HCT116 (cell line): ENCODE data around the gene PCBP3. TPM values are rescaled to one million over a fixed set of nuclear protein-coding genes. Genes with fewer than 3 reads are reported as not detected.

Experiments used
- ATAC-seq: fragments of 200-7000 bp; cut with Tn5 transposase; 2 replicates; pipeline ENCODE4 v1.9.1; 2020; ENCODE audit warnings: mild to moderate bottlenecking, moderate library complexity
- BruUV-seq: library from RNA; stranded (reverse); fragments of 400-500 nt; replicated peaks from 2 replicates; lab custom pipeline; 2021; lab: Mats Ljungman, UMichigan
- CTCF ChIA-PET: fragments of 300-600 bp; sonication (Branson Sonifier 250); formaldehyde crosslinking; loops from one replicate; lab custom pipeline; 2021; ENCODE audit warnings: antibody characterized with exemption; lab: Charles Lee
- POLR2A ChIA-PET: fragments of 300-600, 350-600 bp; sonication (Branson Sonifier 250); formaldehyde crosslinking; loops from one replicate; lab custom pipeline; 2021; ENCODE audit warnings: antibody characterized with exemption; lab: Charles Lee
- RAD21 ChIA-PET, 2 experiments: fragments of 300-600 bp; sonication (Branson Sonifier 250); formaldehyde crosslinking; loops; one replicate each; lab custom pipeline; 2023; ENCODE audit warnings: low total read pairs in 2 of 2; ENCODE audit not compliant: uncharacterized antibody in 2 of 2, unreplicated experiment in 2 of 2, low non-redundant PET in 1 of 2; lab: Charles Lee
- DNase-seq: peaks from one replicate; pipeline ENCODE4 v3.0.0-alpha.2; 2010; ENCODE audit warnings: low read depth, low spot score
- H2AFZ ChIP-seq: fragments of 200-600 bp; shearing (Covaris generic), sonication (generic); 2 replicates; pipeline ENCODE4 v1.6.1; 2017; ENCODE audit warnings: low read depth, mixed run types, mixed read lengths, antibody characterized with exemption, low read length; ENCODE audit not compliant: poor library complexity, severe bottlenecking
- H3K27ac ChIP-seq: 2 replicates; pipeline ENCODE4 v1.5.1; 2012; ENCODE audit warnings: low read depth, low read length
- H3K27me3 ChIP-seq: fragments of 200-600 bp; sonication (generic); 2 replicates; pipeline ENCODE4 v1.6.1; 2016; ENCODE audit warnings: mixed run types, low read length, mixed read lengths; ENCODE audit not compliant: insufficient read depth
- H3K36me3 ChIP-seq, 2 experiments: fragments of 200-500 bp in 1 of 2; fragments of 200-600 bp in 1 of 2; sonication (Bioruptor generic) in 1 of 2; sonication (generic) in 1 of 2; 2 replicates each; pipeline versions ENCODE4 v1.5.1 to v1.6.1; 2014 to 2016; ENCODE audit warnings: low read length in 2 of 2, inconsistent platforms in 1 of 2, mixed read lengths in 1 of 2, mixed run types in 1 of 2; ENCODE audit not compliant: insufficient read depth in 2 of 2, control insufficient read depth in 1 of 2
- H3K4me1 ChIP-seq, 2 experiments: fragments of 200-600 bp in 1 of 2; sonication (generic) in 1 of 2; 2 replicates each; pipeline versions ENCODE4 v1.5.1 to v1.6.1; 2012 to 2017; ENCODE audit warnings: low read length in 2 of 2, inconsistent platforms in 1 of 2, mild to moderate bottlenecking in 1 of 2, mixed read lengths in 1 of 2, mixed run types in 1 of 2, moderate library complexity in 1 of 2; ENCODE audit not compliant: insufficient read depth in 2 of 2, control insufficient read depth in 1 of 2
- H3K4me2 ChIP-seq: fragments of 200-600 bp; sonication (generic); 2 replicates; pipeline ENCODE4 v1.6.1; 2017; ENCODE audit warnings: mixed run types, low read length, mixed read lengths
- H3K4me3 ChIP-seq, 2 experiments: fragments of 200-600 bp in 1 of 2; sonication (generic) in 1 of 2; replicated peaks in 1 of 2; 2 replicates each; pipeline ENCODE4 v1.5.1; 2011 to 2016; ENCODE audit warnings: low read length in 2 of 2, control low read depth in 1 of 2, low read depth in 1 of 2, mild to moderate bottlenecking in 1 of 2, mixed read lengths in 1 of 2, mixed run types in 1 of 2
- H3K79me2 ChIP-seq: fragments of 200-600 bp; sonication (generic); 2 replicates; pipeline ENCODE4 v1.6.1; 2017; ENCODE audit warnings: mild to moderate bottlenecking, mixed run types, low read length, moderate library complexity, mixed read lengths; ENCODE audit not compliant: insufficient read depth
- H3K9ac ChIP-seq: fragments of 200-600 bp; sonication (generic); 2 replicates; pipeline ENCODE4 v1.6.1; 2016; ENCODE audit warnings: low read length, mixed read lengths
- H3K9me2 ChIP-seq: fragments of 200-600 bp; sonication (generic), shearing (Covaris generic); 2 replicates; pipeline ENCODE4 v1.6.1; 2017; ENCODE audit warnings: mixed run types, mild to moderate bottlenecking, moderate library complexity; ENCODE audit not compliant: insufficient read depth
- H3K9me3 ChIP-seq, 2 experiments: fragments of 200-500 bp in 1 of 2; fragments of 200-600 bp in 1 of 2; sonication (Bioruptor generic) in 1 of 2; sonication (generic) in 1 of 2; 2 replicates each; pipeline ENCODE4 v1.6.1; 2014 to 2017; ENCODE audit warnings: low read length in 2 of 2, mixed read lengths in 2 of 2, inconsistent platforms in 1 of 2, low read depth in 1 of 2, mild to moderate bottlenecking in 1 of 2, mixed run types in 1 of 2, moderate library complexity in 1 of 2; ENCODE audit not compliant: control insufficient read depth in 1 of 2, insufficient read depth in 1 of 2
- H4K20me1 ChIP-seq: fragments of 200-600 bp; sonication (generic), shearing (Covaris generic); 2 replicates; pipeline ENCODE4 v1.6.1; 2017; ENCODE audit warnings: mixed run types, mild to moderate bottlenecking, moderate library complexity; ENCODE audit not compliant: insufficient read depth
- CBX3 ChIP-seq: IDR thresholded peaks from 2 replicates; pipeline ENCODE4 v1.6.1; 2012; ENCODE audit warnings: low read depth
- CEBPB ChIP-seq: IDR thresholded peaks from 2 replicates; pipeline ENCODE4 v1.6.1; 2012; ENCODE audit warnings: low read depth
- ELF1 ChIP-seq: IDR thresholded peaks from 2 replicates; pipeline ENCODE4 v1.6.1; 2012; ENCODE audit warnings: low read depth, borderline replicate concordance
- EZH2 ChIP-seq: fragments of 200-600 bp; sonication (generic); IDR thresholded peaks from 2 replicates; pipeline ENCODE4 v1.6.1; 2017; ENCODE audit warnings: antibody characterized with exemption, mixed run types
- MAX ChIP-seq: IDR thresholded peaks from 2 replicates; pipeline ENCODE4 v1.6.1; 2012
- SP1 ChIP-seq: IDR thresholded peaks from 2 replicates; pipeline ENCODE4 v1.6.1; 2012; ENCODE audit warnings: low read depth
- SRF ChIP-seq: IDR thresholded peaks from 2 replicates; pipeline ENCODE4 v1.6.1; 2012; ENCODE audit warnings: low read depth
- YY1 ChIP-seq: IDR thresholded peaks from 2 replicates; pipeline ENCODE4 v1.6.1; 2011; ENCODE audit warnings: low read length, low read depth, moderate library complexity, mild to moderate bottlenecking; ENCODE audit not compliant: insufficient replicate concordance; ENCODE audit errors: extremely low read depth
- ZBTB33 ChIP-seq: IDR thresholded peaks from 2 replicates; pipeline ENCODE4 v1.6.1; 2011; ENCODE audit warnings: mild to moderate bottlenecking, low read length, moderate library complexity; ENCODE audit not compliant: insufficient replicate concordance; ENCODE audit errors: extremely low read depth
- ZFX ChIP-seq: fragments of 450-650 bp; IDR thresholded peaks from 2 replicates; pipeline ENCODE4 v1.6.1; 2017
- ZNF274 ChIP-seq: fragments of 200-500 bp; sonication (Bioruptor generic); IDR thresholded peaks from 2 replicates; pipeline ENCODE4 v1.6.1; 2014; ENCODE audit warnings: mild to moderate bottlenecking, low read depth, low read length, inconsistent platforms
- intact Hi-C: fragments of 100-400 bp; cut with micrococcal nuclease; formaldehyde crosslinking; loops from 2 replicates; pipeline ENCODE4 v1.10.0; 2022
- total RNA-seq: library from RNA; stranded (reverse); gene quantifications from one replicate; pipeline ENCODE4 v1.2.1, GENCODE V29; 2021; ENCODE audit not compliant: unreplicated experiment
- TF ChIP-seq, protein P1 (sequence below): IDR thresholded peaks from 2 replicates; pipeline ENCODE4 v1.6.1; 2012; ENCODE audit warnings: low read depth

Gene PCBP3
- total RNA-seq, 1 experiment from 2014 or later, result 3.1 TPM

- RAD21 ChIA-PET, result no interaction called here
- ATAC-seq, result no peak
Observed at GRCh38 chr21:45817345-45817744, 173.8 kb downstream of the PCBP3 start.

More at GRCh38 chr21:45817345-45817744, 173.8 kb downstream of the PCBP3 start:
- Histone ChIP-seq H3K9ac (no peak overlapping the region), H3K9me3 (no peaks in the 10 kb centered on the region), H4K20me1 (no peaks in the 10 kb centered on the region), H3K27me3 (no peaks in the 10 kb centered on the region), H3K27ac (no peak overlapping the region), H3K36me3 (no peaks in the 10 kb centered on the region), H3K4me2 (no peak overlapping the region), H3K9me2 (no peaks in the 10 kb centered on the region), H3K4me1 (peaks cover 3 to 13% of the 10 kb centered on the region in 2 experiments; a peak in 3 of 4 replicates), H3K79me2 (no peaks in the 10 kb centered on the region), H2AFZ (no peak overlapping the region), H3K4me3 (no peak overlapping the region)
- POLR2A ChIA-PET, result no interaction called here
- no TSS peak for BruUV-seq
- DNase-seq, result no peak
- CTCF ChIA-PET, result interaction anchor here (1.3 to 5.5 kb wide), 2 partner anchors 259 to 261 kb away, joined by 4 to 39 read pairs; no protein-coding TSS in a partner anchor
- intact Hi-C loops, result no loop called here
- TF ChIP-seq ZBTB33, result no peak
- no peak for TF ChIP-seq CEBPB
- TF ChIP-seq, protein P1, sequence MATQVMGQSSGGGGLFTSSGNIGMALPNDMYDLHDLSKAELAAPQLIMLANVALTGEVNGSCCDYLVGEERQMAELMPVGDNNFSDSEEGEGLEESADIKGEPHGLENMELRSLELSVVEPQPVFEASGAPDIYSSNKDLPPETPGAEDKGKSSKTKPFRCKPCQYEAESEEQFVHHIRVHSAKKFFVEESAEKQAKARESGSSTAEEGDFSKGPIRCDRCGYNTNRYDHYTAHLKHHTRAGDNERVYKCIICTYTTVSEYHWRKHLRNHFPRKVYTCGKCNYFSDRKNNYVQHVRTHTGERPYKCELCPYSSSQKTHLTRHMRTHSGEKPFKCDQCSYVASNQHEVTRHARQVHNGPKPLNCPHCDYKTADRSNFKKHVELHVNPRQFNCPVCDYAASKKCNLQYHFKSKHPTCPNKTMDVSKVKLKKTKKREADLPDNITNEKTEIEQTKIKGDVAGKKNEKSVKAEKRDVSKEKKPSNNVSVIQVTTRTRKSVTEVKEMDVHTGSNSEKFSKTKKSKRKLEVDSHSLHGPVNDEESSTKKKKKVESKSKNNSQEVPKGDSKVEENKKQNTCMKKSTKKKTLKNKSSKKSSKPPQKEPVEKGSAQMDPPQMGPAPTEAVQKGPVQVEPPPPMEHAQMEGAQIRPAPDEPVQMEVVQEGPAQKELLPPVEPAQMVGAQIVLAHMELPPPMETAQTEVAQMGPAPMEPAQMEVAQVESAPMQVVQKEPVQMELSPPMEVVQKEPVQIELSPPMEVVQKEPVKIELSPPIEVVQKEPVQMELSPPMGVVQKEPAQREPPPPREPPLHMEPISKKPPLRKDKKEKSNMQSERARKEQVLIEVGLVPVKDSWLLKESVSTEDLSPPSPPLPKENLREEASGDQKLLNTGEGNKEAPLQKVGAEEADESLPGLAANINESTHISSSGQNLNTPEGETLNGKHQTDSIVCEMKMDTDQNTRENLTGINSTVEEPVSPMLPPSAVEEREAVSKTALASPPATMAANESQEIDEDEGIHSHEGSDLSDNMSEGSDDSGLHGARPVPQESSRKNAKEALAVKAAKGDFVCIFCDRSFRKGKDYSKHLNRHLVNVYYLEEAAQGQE, result no peak
- TF ChIP-seq CBX3, result no peak
- no peak for TF ChIP-seq YY1
- TF ChIP-seq MAX, result no peak
- no peak for TF ChIP-seq ZNF274
- no peak for TF ChIP-seq EZH2
- TF ChIP-seq ZFX, result no peak
- TF ChIP-seq SRF, result no peak
- no peak for TF ChIP-seq SP1
- no peak for TF ChIP-seq ELF1
- TF ChIP-seq, all 23 proteins: peak for 0
